Measurements from ENCODE around the gene KCTD3. TPM values are rescaled to one million over a fixed set of nuclear protein-coding genes. Genes with fewer than 3 reads are reported as not detected.

Gene KCTD3
- total RNA-seq, 1 donor from 2014 or later: 31.3 TPM

- no peak for DNase-seq (ENCODE audit: extremely low read depth, low read depth, low spot score)
Measured at GRCh38 chr1:215603319-215603718, 36.2 kb downstream of the KCTD3 start.

GRCh38 chr1:215605011-215605621 lies 38.0 kb downstream of the KCTD3 start:
- no peak for DNase-seq (ENCODE audit: extremely low read depth, low read depth, low spot score)

- no peak for DNase-seq (ENCODE audit: extremely low read depth, low read depth, low spot score)
Measured at GRCh38 chr1:215606036-215606435, 38.9 kb downstream of the KCTD3 start.

- DNase-seq (ENCODE audit: extremely low read depth, low read depth, low spot score): no peak
Measured at GRCh38 chr1:215606564-215607168, 39.6 kb downstream of the KCTD3 start.

- DNase-seq (ENCODE audit: extremely low read depth, low read depth, low spot score): no peak
Measured at GRCh38 chr1:215607412-215607811, 40.3 kb downstream of the KCTD3 start.

GRCh38 chr1:215608646-215609045 lies 41.5 kb downstream of the KCTD3 start:
- no peak for DNase-seq (ENCODE audit: extremely low read depth, low read depth, low spot score)

- DNase-seq (ENCODE audit: extremely low read depth, low read depth, low spot score): peak; percentile 10
Measured at GRCh38 chr1:215612391-215612790, 45.3 kb downstream of the KCTD3 start.

- no peak for DNase-seq (ENCODE audit: extremely low read depth, low read depth, low spot score)
Measured at GRCh38 chr1:215617979-215618378, 50.9 kb downstream of the KCTD3 start.

- DNase-seq (ENCODE audit: extremely low read depth, low read depth, low spot score): no peak
Measured at GRCh38 chr1:215623162-215623561, 56.1 kb downstream of the KCTD3 start.

- no peak for DNase-seq (ENCODE audit: extremely low read depth, low read depth, low spot score)
Measured at GRCh38 chr1:215625949-215626348, 58.8 kb downstream of the KCTD3 start.

GRCh38 chr1:215631040-215631439 lies 63.9 kb downstream of the KCTD3 start:
- DNase-seq (ENCODE audit: extremely low read depth, low read depth, low spot score): no peak

- DNase-seq (ENCODE audit: extremely low read depth, low read depth, low spot score): no peak
Measured at GRCh38 chr1:215631489-215631888, 64.4 kb downstream of the KCTD3 start.

GRCh38 chr1:215635827-215636226 lies 68.7 kb downstream of the KCTD3 start:
- DNase-seq (ENCODE audit: extremely low read depth, low read depth, low spot score): no peak

- DNase-seq (ENCODE audit: extremely low read depth, low read depth, low spot score): no peak
Measured at GRCh38 chr1:215636258-215636965, 69.3 kb downstream of the KCTD3 start.

- no peak for DNase-seq (ENCODE audit: extremely low read depth, low read depth, low spot score)
Measured at GRCh38 chr1:215637041-215637573, 70.0 kb downstream of the KCTD3 start.

GRCh38 chr1:215640429-215641148 lies 73.5 kb downstream of the KCTD3 start:
- no peak for DNase-seq (ENCODE audit: extremely low read depth, low read depth, low spot score)

- no peak for DNase-seq (ENCODE audit: extremely low read depth, low read depth, low spot score)
Measured at GRCh38 chr1:215643592-215644321, 76.7 kb downstream of the KCTD3 start.

- DNase-seq (ENCODE audit: extremely low read depth, low read depth, low spot score): no peak
Measured at GRCh38 chr1:215645182-215645581, 78.1 kb downstream of the KCTD3 start.

- DNase-seq (ENCODE audit: extremely low read depth, low read depth, low spot score): no peak
Measured at GRCh38 chr1:215645861-215646260, 78.8 kb downstream of the KCTD3 start.

- no peak for DNase-seq (ENCODE audit: extremely low read depth, low read depth, low spot score)
Measured at GRCh38 chr1:215647738-215648137, 80.6 kb downstream of the KCTD3 start.

- DNase-seq (ENCODE audit: extremely low read depth, low read depth, low spot score): no peak
Measured at GRCh38 chr1:215648957-215649356, 81.9 kb downstream of the KCTD3 start.
